Caco-2 (cell line): Measurements from ENCODE around the gene ZNF205. TPM values are rescaled to one million over a fixed set of nuclear protein-coding genes. Genes with fewer than 3 reads are reported as not detected.

ENCODE experiments used
- BruUV-seq: library from RNA; stranded (reverse); fragments of 400-500 nt; replicated peaks from 2 replicates; lab custom pipeline; 2021; lab: Mats Ljungman, UMichigan
- CTCF ChIA-PET: fragments of 300-600 bp; sonication (Branson Sonifier 250); formaldehyde crosslinking; loops from one replicate; lab custom pipeline; 2022; ENCODE audit warnings: antibody characterized with exemption; lab: Charles Lee
- POLR2A ChIA-PET: fragments of 300-600 bp; sonication (Branson Sonifier 250); formaldehyde crosslinking; loops from one replicate; lab custom pipeline; 2022; ENCODE audit warnings: antibody characterized with exemption; lab: Charles Lee
- DNase-seq, 2 experiments: peaks; one replicate each; pipeline versions ENCODE4 v3.0.0 to v3.0.0-alpha.2; 2020 to 2022
- H3K27me3 ChIP-seq: replicated peaks from 2 replicates; pipeline ENCODE4 v1.6.0; 2011; ENCODE audit warnings: low read length; ENCODE audit not compliant: control insufficient read depth, insufficient read depth
- H3K36me3 ChIP-seq: 2 replicates; pipeline ENCODE4 v1.5.1; 2011; ENCODE audit warnings: low read length; ENCODE audit not compliant: control insufficient read depth, insufficient read depth
- H3K4me1 ChIP-seq: fragments of 250-450 bp; sonication (Bioruptor Pico); 2 replicates; pipeline ENCODE4 v1.5.1; 2020; ENCODE audit warnings: mild to moderate bottlenecking
- H3K4me3 ChIP-seq: 2 replicates; pipeline ENCODE4 v1.5.1; 2011; ENCODE audit warnings: low read depth, mild to moderate bottlenecking, control low read depth, low read length
- H3K9me3 ChIP-seq: fragments of 250-450 bp; sonication (Bioruptor Pico); 2 replicates; pipeline ENCODE4 v1.5.1; 2020; ENCODE audit warnings: mild to moderate bottlenecking, moderate library complexity
- H3K27ac Mint-ChIP-seq: one replicate; pipeline ENCODE4 v1.8.0; 2022; ENCODE audit warnings: mixed read lengths; ENCODE audit not compliant: unreplicated experiment
- H3K27me3 Mint-ChIP-seq: one replicate; pipeline ENCODE4 v1.8.0; 2022; ENCODE audit warnings: mixed read lengths; ENCODE audit not compliant: insufficient read depth, unreplicated experiment
- H3K36me3 Mint-ChIP-seq: one replicate; pipeline ENCODE4 v1.8.0; 2022; ENCODE audit warnings: mild to moderate bottlenecking, mixed read lengths; ENCODE audit not compliant: insufficient read depth, unreplicated experiment
- H3K4me1 Mint-ChIP-seq: one replicate; pipeline ENCODE4 v1.8.0; 2022; ENCODE audit warnings: low read depth, mixed read lengths; ENCODE audit not compliant: unreplicated experiment
- H3K4me3 Mint-ChIP-seq: one replicate; pipeline ENCODE4 v1.8.0; 2022; ENCODE audit warnings: mild to moderate bottlenecking, moderate library complexity, mixed read lengths; ENCODE audit not compliant: unreplicated experiment
- H3K9me3 Mint-ChIP-seq: one replicate; pipeline ENCODE4 v1.8.0; 2022; ENCODE audit warnings: mixed read lengths; ENCODE audit not compliant: unreplicated experiment
- intact Hi-C: fragments of 100-400 bp; cut with micrococcal nuclease; formaldehyde crosslinking; loops from one replicate; pipeline ENCODE4 v1.10.0; 2022; ENCODE audit not compliant: unreplicated experiment
- total RNA-seq: library from RNA; stranded (reverse); gene quantifications from 2 replicates; pipeline ENCODE4 v1.2.3, GENCODE V29; 2022
- TF ChIP-seq, protein P1 (sequence below), 2 experiments: fragments of 200-600 bp in 1 of 2; IDR thresholded peaks; 1 replicate in 1 of 2; 2 replicates in 1 of 2; pipeline versions ENCODE4 v1.5.1 to v1.8.0; 2011 to 2022; ENCODE audit warnings: antibody characterized with exemption in 1 of 2, control low read depth in 1 of 2, inconsistent platforms in 1 of 2, low read depth in 1 of 2, low read length in 1 of 2, mild to moderate bottlenecking in 1 of 2, moderate library complexity in 1 of 2; ENCODE audit not compliant: insufficient read depth in 1 of 2, severe bottlenecking in 1 of 2, unreplicated experiment in 1 of 2

ZNF205 gene
- total RNA-seq, 1 experiment from 2014 or later: 13.5 TPM

DNA sequence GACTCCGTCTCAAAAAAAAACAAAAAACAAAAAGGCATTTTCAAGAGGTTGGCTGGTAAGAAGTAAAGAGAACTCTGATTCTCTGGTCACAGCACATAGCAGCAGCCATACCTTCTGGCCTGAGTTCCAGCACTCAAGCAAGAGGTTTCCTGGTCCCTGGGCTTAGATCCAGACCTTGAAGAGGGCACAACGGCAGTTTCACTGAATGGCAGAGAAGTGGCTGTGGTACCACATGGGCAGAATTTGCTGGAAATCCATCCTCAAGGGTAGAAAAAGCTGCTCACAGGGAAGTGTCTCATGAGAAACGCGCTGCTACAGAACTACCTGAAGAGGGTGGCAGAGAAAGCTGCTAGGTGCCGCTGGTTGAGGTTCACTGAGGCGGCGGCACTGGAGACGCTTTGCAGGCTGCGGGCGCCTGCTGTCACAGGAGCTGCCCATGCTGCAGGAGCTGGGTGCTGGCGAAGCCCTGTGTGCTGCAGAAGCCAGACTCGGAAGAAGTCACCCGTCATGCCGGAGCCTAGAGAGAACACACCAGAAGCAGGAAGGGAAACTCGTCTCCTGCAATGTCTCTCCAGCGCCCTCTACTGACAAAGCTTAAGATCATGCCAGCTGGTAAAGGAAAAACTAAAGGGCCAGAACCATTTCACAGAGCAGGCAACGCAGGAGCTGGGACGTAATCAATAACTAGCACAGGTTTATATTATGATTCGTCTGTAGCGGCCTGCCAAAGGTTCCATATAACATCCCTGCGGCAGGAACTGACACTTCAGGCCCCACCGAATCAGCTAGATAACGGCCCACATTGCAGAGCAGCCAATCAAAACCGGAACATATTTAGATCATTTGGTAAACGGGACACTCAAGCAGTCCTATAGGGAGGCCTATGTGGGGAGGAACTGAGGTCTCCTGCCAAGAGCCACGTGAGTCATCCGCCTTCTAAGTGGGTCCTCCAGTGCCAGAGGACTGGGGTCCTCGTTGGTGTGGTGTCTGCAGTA, 17.0 kb downstream of the ZNF205 start:
- peak overlapping the region; percentile 81 for H3K4me3 Mint-ChIP-seq
- no peaks in the 10 kb centered on the region for H3K9me3 Mint-ChIP-seq
- H3K27ac Mint-ChIP-seq: peak overlapping the region; percentile 25
- TF ChIP-seq, protein P1, sequence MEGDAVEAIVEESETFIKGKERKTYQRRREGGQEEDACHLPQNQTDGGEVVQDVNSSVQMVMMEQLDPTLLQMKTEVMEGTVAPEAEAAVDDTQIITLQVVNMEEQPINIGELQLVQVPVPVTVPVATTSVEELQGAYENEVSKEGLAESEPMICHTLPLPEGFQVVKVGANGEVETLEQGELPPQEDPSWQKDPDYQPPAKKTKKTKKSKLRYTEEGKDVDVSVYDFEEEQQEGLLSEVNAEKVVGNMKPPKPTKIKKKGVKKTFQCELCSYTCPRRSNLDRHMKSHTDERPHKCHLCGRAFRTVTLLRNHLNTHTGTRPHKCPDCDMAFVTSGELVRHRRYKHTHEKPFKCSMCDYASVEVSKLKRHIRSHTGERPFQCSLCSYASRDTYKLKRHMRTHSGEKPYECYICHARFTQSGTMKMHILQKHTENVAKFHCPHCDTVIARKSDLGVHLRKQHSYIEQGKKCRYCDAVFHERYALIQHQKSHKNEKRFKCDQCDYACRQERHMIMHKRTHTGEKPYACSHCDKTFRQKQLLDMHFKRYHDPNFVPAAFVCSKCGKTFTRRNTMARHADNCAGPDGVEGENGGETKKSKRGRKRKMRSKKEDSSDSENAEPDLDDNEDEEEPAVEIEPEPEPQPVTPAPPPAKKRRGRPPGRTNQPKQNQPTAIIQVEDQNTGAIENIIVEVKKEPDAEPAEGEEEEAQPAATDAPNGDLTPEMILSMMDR (IDR thresholded peaks at IDR 0.05; ENCODE audit: insufficient read depth in 1 of 2, low read depth in 1 of 2, low read length in 1 of 2, severe bottlenecking in 1 of 2, unreplicated experiment in 1 of 2): peak; percentile 72 to 84
- H3K36me3 Mint-ChIP-seq: peaks cover 54% of the 10 kb centered on the region
- peaks cover 2% of the 10 kb centered on the region for H3K36me3 ChIP-seq
- H3K4me1 ChIP-seq: no peaks in the 10 kb centered on the region
- no peaks in the 10 kb centered on the region for H3K9me3 ChIP-seq
- POLR2A ChIA-PET: interaction anchor here (0.7 to 1.3 kb wide), 5 partner anchors 21 to 473 kb away, joined by 3 to 7 read pairs (median 4); no protein-coding TSS in a partner anchor
- no peaks in the 10 kb centered on the region for H3K27me3 ChIP-seq
- H3K4me1 Mint-ChIP-seq: peaks cover 15% of the 10 kb centered on the region
- intact Hi-C loops: loop anchor here (1.0 to 5.0 kb wide), 2 partner anchors 38 to 70 kb away; no protein-coding TSS in a partner anchor
- no peaks in the 10 kb centered on the region for H3K27me3 Mint-ChIP-seq
- peak overlapping the region; percentile 36 for H3K4me3 ChIP-seq
- BruUV-seq: no TSS peak
- DNase-seq: peak; percentile 74 to 81
- CTCF ChIA-PET: interaction anchor here (0.7 to 3.7 kb wide), 20 partner anchors 11 to 126 kb away, joined by 3 to 44 read pairs (median 4); no protein-coding TSS in a partner anchor

GRCh38 chr16:3131755-3132377, 19.5 kb downstream of the ZNF205 start:
- intact Hi-C loops: loop anchor here (5.0 kb wide), 1 partner anchor 35 kb away; no protein-coding TSS in a partner anchor
- peaks cover 41% of the 10 kb centered on the region for H3K36me3 Mint-ChIP-seq
- BruUV-seq: no TSS peak
- TF ChIP-seq, protein P1 (IDR thresholded peaks at IDR 0.05; ENCODE audit: insufficient read depth in 1 of 2, low read depth in 1 of 2, low read length in 1 of 2, severe bottlenecking in 1 of 2, unreplicated experiment in 1 of 2): peak; percentile 70 to 75
- ChIA-PET CTCF (interaction anchor here (0.7 to 1.3 kb wide), 7 partner anchors 19 to 104 kb away, joined by 3 to 7 read pairs (median 4); no protein-coding TSS in a partner anchor), POLR2A (no interaction called here)
- H3K9me3 ChIP-seq: no peaks in the 10 kb centered on the region
- no peak overlapping the region for H3K27ac Mint-ChIP-seq
- no peak overlapping the region for H3K4me3 ChIP-seq
- no peaks in the 10 kb centered on the region for H3K27me3 ChIP-seq
- peaks cover 2% of the 10 kb centered on the region for H3K36me3 ChIP-seq
- no peaks in the 10 kb centered on the region for H3K27me3 Mint-ChIP-seq
- DNase-seq: peak; percentile 71 to 76
- no peaks in the 10 kb centered on the region for H3K9me3 Mint-ChIP-seq
- no peak overlapping the region for H3K4me3 Mint-ChIP-seq
- no peaks in the 10 kb centered on the region for H3K4me1 ChIP-seq
- H3K4me1 Mint-ChIP-seq: peaks cover 8% of the 10 kb centered on the region

- Mint-ChIP-seq H3K4me3 (peak overlapping the region; percentile 90), H3K4me1 (peaks cover 8% of the 10 kb centered on the region), H3K27me3 (no peaks in the 10 kb centered on the region), H3K27ac (peak overlapping the region; percentile 91), H3K36me3 (peaks cover 33% of the 10 kb centered on the region), H3K9me3 (no peaks in the 10 kb centered on the region)
- ChIA-PET CTCF (interaction anchor here (0.6 to 3.2 kb wide), 3 partner anchors 16 to 75 kb away, joined by 4 to 22 read pairs (median 14); no protein-coding TSS in a partner anchor), POLR2A (interaction anchor here (0.5 to 1.0 kb wide), 2 partner anchors 26 to 27 kb away, joined by 3 to 12 read pairs; no protein-coding TSS in a partner anchor)
- intact Hi-C loops: loop anchor here (1.0 to 5.0 kb wide), 3 partner anchors 16 to 33 kb away; no protein-coding TSS in a partner anchor
- no peaks in the 10 kb centered on the region for H3K27me3 ChIP-seq
- no peak for DNase-seq
- no peaks in the 10 kb centered on the region for H3K4me1 ChIP-seq
- peak overlapping the region; percentile 56 for H3K4me3 ChIP-seq
- BruUV-seq: no TSS peak
- TF ChIP-seq, protein P1 (IDR thresholded peaks at IDR 0.05; ENCODE audit: insufficient read depth in 1 of 2, low read depth in 1 of 2, low read length in 1 of 2, severe bottlenecking in 1 of 2, unreplicated experiment in 1 of 2): no peak
- peaks cover 2% of the 10 kb centered on the region for H3K36me3 ChIP-seq
- no peaks in the 10 kb centered on the region for H3K9me3 ChIP-seq
These were observed 21.5 kb downstream of the ZNF205 start for GRCh38 chr16:3133844-3134243.
